ENCODE results near the gene EPB41L2. TPM values are rescaled to one million over a fixed set of nuclear protein-coding genes. Genes with fewer than 3 reads are reported as not detected.

The EPB41L2 gene
- total RNA-seq, 2 donors from 2014 or later, result 143 to 193 TPM

DNA sequence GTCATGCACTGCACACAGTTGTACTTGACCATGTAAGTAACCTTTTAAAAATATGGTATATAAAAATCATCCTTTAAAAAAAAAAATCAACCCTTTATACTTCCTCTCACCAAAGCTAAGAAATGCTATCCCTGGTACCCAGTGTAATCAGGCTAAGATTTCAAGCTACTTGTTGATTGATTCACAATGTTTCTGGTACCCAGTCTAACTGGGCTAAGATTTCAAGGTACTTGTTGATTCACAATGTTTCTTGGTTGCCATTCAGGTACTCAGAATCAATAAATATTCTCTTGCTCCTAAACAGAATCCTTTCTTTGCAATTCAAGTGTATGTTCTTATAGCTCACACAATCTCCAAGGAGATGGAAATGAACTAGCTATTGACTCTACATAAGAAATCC lies 159.4 kb downstream of the EPB41L2 start:
- no peak for DNase-seq (ENCODE audit: low spot score)
- intact Hi-C loops (cut with DNase I), result no loop called here

DNA sequence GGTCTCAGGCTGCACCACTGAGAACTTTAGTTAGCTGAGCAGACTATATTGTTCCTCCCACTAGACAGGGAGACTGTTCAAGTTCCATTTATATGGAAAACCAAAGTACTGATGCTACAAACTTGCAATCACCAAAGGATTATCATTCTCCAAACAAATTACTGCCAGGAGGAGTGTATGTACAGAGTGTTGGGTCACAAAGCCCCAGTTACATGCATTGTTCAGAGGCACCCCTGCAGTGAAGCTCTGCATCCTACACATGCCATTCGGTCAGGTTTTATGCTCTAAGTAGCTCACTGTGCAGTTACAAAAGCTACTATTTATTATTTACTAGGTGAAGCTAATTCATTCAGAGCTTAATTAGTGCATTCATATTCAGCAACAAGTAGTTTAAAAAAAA lies 160.0 kb downstream of the EPB41L2 start:
- intact Hi-C loops (cut with DNase I), result no loop called here
- no peak for DNase-seq (ENCODE audit: low spot score)

DNA sequence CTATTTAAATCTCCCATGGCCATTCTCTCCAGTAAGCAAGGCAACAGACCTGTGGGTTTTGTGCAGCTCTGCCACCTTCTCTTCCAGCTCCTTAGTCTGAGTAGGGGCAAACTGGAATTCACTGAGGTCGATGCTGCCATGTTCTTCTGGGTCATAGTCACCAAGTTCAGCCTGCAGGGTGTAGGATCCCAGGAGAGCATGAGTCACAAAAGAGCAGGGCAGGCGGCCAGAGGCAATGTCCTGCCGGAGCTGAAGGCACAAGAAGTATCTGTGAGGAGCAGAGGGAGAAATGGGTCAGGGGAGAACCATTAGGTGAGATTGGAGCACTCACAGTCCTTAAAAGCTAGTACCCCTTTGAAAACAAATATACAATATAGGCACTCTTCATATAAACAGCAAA lies 162.1 kb downstream of the EPB41L2 start:
- intact Hi-C loops (cut with DNase I), result no loop called here
- peak; percentile 81 for DNase-seq (ENCODE audit: low spot score)

DNA sequence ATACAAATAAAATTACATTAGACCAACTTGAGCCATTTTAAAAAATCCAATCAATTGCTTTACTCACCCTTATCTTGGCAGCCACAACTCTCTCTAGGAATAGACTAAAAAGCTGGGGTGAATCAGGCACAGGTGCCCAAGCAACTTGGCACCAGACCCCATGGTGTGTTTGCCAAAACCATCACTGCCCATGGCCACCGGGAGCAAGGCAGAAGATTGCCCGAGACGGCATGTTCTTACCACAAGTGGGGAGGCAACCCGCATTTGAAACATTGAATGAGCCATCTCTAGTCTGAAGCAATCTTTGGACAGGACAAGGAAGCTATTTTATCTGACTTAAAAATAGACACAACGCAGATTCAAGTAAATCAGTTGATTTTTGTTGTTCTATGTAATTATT lies 166.8 kb downstream of the EPB41L2 start:
- intact Hi-C loops (cut with DNase I), result loop anchor here in 1 of 2 donors (10.0 kb wide), 1 partner anchor 159 kb away; no protein-coding TSS in a partner anchor
- no peak for DNase-seq (ENCODE audit: low spot score)

DNA sequence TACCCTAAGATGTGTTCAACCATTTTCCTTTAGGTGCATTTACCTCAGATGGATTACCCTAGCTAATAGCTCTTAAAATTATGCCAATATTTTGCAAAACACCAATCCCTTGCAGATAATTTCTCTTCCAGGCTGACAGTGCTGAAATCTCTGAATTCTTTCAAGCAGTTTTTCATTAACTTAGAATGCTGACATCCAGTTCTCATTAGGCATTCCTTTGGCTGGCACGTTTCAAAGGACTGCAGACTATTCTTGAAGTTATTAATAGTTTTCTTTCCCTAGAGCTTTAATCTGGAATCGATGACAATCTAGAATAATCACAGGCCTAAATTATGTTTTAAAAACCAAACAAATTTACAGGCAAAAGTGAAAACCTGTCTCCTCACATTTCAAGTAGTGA lies 167.5 kb downstream of the EPB41L2 start:
- no peak for DNase-seq (ENCODE audit: low spot score)
- intact Hi-C loops (cut with DNase I), result loop anchor here in 1 of 2 donors (10.0 kb wide), 1 partner anchor 159 kb away; no protein-coding TSS in a partner anchor

DNA sequence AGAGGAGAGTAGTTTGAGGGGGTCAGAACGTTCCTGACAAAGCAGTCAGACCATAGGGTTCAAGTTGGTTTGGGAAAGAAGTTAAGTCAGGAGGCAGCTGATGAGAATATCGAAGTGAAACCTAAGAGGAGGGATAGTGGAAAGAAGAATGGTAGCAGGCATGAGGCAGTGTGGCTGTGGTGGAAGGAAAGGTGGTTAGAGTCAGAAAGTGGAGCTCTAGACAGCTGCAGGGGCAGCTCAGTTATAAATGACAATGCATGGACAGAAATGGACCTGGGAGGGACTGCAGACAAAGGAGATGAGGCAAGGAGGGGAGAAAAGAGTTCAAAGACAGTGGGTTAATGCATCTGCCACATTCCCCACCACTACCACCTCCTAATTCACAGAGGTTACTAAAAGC lies 169.3 kb downstream of the EPB41L2 start:
- no peak for DNase-seq (ENCODE audit: low spot score)
- intact Hi-C loops (cut with DNase I), result loop anchor here in 1 of 2 donors (10.0 kb wide), 1 partner anchor 161 kb away; no protein-coding TSS in a partner anchor

DNA sequence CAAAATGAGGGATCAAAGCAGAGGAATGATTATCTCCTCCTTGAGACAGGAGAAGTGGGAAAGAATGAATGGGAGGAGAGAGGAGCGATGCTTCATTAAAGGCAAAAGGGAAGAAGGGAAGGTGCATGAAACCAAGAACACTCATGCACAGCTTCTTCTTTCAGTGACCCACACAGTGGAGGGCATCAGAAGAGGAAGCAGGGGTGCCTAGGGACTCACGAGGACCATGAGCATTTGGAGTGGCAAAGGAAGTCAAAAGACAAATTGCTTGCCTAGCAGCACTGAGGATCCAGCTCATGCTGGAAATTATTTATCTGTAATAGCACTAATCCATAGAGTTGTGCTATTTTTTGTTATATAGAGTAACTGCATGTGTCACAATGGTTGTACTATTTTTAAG lies 169.8 kb downstream of the EPB41L2 start:
- intact Hi-C loops (cut with DNase I), result loop anchor here in 1 of 2 donors (10.0 kb wide), 1 partner anchor 162 kb away; no protein-coding TSS in a partner anchor
- DNase-seq (ENCODE audit: low spot score), result no peak

DNA sequence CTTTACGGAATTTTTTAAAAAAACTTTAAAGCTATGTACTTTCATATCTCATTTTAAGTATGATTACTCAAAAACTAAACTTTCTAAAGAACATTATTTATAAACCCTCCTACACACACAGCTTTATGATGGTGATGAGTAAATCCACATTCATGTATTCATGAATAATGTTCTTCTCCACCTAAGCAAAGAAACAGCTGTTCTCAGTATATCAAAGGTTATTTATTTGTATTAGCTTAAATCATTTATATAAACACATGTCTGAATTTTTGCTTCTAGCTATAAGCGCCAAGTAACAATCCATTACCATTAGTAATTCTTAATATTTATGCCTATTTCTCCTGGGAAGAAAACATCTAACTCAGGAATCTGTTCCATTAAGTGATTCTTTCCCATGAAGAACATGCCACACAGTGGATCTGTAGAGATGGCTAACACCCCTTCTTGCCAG lies 172.5 kb downstream of the EPB41L2 start:
- intact Hi-C loops (cut with DNase I), result loop anchor here in 1 of 2 donors (10.0 kb wide), 1 partner anchor 164 kb away; no protein-coding TSS in a partner anchor
- DNase-seq (ENCODE audit: low spot score), result no peak

DNA sequence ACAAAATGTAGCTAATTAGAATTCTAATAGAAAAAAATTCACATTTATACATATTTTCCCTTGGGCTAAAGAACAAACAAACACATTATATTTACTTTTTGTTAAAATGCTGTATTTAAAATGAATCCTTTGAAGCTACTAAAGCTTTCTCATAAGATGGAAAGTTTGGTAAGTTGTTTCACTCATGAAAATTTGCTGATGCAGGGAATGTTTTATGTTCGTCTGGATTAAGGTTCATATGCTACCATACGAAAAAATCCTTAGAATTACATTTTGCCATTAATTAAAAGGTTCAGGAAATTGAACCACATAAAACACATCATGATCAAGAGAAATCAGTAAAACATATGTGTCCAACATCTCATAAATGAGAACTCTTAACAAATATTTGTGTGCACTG lies 173.6 kb downstream of the EPB41L2 start:
- DNase-seq (ENCODE audit: low spot score), result no peak
- intact Hi-C loops (cut with DNase I), result loop anchor here in 1 of 2 donors (5.0 kb wide), 1 partner anchor 643 kb away; no protein-coding TSS in a partner anchor

DNA sequence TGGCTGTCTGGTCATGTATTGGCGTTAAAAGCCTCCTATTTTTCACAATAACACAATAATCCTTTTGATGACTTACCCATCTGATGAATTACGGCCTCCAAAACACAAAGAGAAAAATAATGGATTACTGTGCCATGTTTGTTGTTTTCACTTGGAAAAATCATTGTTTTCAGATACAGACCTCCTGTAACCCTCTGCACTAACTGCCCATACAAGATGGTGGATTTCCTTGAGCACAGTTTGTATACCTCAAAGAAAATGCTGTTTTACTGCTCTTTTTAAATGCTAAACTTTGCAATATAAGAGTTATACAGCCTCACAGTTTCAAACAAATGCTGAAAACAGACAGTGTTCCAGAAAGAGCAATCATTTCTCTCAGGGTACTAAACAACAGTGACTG lies 174.8 kb downstream of the EPB41L2 start:
- no peak for DNase-seq (ENCODE audit: low spot score)
- intact Hi-C loops (cut with DNase I), result loop anchor here in 1 of 2 donors (5.0 kb wide), 1 partner anchor 644 kb away; no protein-coding TSS in a partner anchor

DNA sequence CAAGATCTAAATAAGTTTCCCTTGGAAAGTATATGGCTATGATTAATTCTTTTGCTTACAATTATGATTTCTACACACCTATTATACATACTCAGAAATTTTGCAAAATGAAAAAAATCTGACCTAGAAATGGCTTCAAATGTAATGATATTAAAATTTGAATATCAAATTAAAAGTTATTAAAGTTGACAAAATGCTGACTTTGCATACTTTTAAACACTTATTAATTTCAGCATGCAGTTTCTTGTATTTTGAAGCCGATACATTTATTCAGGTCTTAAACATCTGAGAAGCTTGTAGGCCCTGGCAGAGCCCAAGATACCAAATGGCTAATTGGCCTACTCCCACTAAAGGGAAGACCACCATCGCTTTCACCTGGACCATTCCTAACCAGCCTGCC lies 176.1 kb downstream of the EPB41L2 start:
- DNase-seq (ENCODE audit: low spot score), result no peak
- intact Hi-C loops (cut with DNase I), result loop anchor here in 1 of 2 donors (5.0 kb wide), 1 partner anchor 645 kb away; no protein-coding TSS in a partner anchor

DNA sequence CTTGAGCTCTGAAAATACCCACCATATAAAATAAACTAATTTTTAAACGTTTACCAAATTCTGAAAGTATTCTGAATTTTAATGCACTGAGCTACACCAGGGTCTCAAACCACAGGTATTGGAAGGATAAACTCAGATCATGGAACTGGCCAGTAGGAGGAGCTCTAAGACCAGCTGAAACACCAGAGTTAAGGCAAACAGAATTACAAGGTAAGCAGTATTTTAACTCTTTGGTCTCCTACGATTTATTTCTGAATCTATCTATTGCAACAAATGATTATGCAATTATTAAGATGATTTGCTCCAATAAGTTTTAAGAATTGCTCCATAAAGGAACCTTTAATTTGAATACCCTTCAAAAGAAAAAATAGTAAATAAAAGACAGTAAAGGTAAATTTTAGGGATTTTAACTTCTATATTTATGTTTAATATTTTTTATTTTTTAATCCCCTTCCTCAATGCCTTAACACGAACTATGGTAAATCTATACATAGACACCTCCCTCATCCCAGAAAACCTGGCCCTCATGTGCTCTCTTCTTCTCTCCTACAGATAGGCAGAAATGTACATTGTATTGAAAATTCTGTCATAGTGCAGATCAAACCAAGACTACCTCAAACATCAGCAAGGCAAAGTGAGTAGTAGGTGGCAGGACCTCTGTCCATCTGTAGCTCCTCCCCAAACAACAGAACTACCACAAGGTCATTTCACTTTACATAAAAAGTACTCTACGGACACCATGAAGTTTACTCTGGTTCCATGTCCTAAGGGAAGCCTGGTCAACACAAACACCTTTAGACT lies 177.5 kb downstream of the EPB41L2 start:
- intact Hi-C loops (cut with DNase I), result loop anchor here (2.0 to 5.0 kb wide), 2 partner anchors 231 to 647 kb away; no protein-coding TSS in a partner anchor
- DNase-seq (ENCODE audit: low spot score), result no peak

DNA sequence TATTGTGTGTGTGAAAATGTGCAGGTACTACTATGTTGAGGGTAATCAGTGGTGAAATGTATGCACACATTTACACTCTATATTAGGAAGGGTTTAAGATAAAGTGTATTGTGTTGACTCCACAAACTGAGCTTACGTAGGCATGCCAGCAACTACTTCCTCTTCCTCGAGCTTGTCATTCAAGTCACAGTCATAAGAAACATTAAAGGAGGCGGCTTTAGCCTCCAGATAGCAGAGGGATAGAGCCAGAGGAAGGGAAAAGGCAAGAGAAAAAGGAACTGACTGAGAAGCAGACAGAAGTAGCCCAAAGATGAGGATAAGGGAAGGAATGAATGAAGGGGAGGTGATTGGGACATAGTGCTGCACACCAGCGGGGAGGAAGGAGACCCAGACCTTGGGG lies 180.7 kb downstream of the EPB41L2 start:
- intact Hi-C loops (cut with DNase I), result loop anchor here in 1 of 2 donors (2.0 kb wide), 1 partner anchor 234 kb away; no protein-coding TSS in a partner anchor
- no peak for DNase-seq (ENCODE audit: low spot score)

DNA sequence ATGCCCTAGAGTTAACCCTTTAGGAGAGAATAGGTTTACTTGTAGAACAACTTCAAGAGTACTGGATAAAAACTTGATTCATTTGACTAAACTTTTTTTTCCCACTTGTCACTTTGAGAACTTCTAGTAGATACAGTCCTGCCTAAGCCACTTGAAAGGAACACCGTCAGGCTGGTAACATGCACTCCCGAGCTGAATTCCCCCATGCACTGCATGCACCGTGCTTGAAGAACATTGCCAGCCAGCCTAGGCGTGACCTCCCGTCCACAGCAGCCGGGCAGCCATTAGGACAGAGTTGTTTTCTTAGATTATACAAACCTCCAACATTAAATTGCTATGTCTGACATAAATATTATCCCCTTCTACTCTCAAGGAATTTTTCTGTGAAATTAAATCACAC lies 183.2 kb downstream of the EPB41L2 start:
- intact Hi-C loops (cut with DNase I), result loop anchor here in 1 of 2 donors (10.0 kb wide), 1 partner anchor 555 kb away; no protein-coding TSS in a partner anchor
- DNase-seq (ENCODE audit: low spot score), result no peak

DNA sequence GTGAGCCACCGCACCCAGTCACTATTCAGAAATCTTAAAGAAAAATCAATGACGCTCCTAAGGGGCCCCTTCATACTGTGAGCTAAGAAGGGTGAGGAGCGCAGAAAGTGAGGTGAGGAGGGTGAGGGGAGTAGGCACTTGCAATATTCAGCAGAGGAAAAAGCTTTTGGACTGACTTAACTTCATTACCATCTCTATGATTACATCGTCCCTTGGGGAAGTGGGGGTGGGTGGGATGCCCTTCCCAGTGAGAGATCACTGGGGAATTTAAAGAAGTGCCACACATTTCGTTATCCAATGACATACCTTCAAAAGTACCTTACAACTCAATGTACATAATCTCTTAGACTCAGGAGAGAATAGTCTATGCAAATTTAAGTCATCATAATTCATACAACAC lies 189.3 kb downstream of the EPB41L2 start:
- intact Hi-C loops (cut with DNase I), result loop anchor here in 1 of 2 donors (10.0 kb wide), 1 partner anchor 549 kb away; no protein-coding TSS in a partner anchor

DNA sequence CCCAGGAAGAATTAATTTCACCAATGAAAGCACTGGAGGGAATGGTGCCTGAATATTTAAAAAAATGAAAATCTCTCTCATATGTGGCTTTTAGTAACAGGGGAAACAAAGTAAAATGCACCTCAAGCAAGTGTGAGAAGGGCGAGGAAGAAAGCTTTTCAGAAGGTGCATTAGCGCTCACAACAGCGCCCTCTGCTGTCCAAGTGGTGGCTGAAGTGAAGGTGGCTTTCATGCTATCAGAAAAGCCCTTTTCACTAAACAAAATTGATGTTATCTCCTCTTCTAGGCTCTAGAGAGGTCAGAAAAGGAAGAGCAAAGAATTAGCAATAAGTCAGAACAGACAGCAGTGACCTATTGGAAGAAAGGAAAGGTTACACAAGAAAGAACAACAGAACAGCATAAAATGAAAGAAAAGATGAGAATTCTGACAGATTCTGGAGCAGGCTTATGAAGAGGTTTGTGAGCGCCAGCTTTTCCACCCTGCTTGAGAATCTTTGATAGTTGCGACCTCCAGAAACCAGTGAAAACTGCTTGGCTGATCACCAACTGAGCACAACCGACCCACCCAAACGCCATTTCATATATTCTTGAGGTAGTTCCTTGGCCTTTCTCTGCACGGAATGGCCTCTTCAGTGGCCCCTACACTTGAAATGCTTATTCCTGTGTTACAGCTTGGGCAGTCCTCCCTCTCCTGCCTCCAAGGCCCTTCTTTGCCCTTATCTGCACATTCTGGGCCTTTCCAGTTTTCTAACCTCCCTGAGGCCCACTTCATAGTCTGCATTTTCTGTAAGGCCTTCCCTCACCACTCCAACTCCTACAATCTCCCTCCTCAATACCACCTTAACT lies 190.6 kb downstream of the EPB41L2 start:
- intact Hi-C loops (cut with DNase I), result loop anchor here in 1 of 2 donors (10.0 kb wide), 1 partner anchor 548 kb away; no protein-coding TSS in a partner anchor
- DNase-seq (ENCODE audit: low spot score), result peak; percentile 90

More for the DNA sequence above, 189.3 kb downstream of the EPB41L2 start:
- DNase-seq (ENCODE audit: low spot score), result no peak

DNA sequence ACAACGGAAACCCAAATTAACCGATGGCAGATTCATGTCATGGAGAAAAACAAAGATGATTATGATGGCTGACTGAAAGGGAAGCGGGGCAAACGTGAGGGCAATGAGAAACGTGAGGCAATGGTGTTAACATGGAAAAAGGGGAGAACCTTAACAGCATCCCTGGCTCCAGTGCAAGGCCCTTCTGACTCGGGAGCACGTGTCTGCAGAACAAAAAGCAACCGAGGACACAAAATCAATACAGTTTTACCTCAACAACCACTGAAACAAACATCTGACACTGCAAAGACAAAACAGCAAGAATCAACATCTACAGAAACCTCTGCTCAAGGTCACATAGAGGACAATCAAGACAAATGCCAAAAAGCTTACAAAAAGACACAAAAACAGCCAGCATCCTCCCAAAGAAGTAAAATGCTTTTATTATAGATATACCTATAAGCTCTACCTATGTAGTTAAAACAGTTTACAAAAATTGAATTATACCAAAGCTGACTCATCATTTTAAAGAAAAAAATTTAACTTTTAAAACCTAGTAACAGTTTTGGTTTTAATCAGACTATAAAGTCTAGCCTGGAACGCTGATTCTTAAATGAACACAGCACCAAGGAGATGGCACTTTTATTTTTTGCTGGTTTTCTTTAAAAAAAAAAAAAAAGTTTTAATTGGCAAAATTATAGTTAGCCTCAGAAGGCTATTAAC lies 192.7 kb downstream of the EPB41L2 start:
- intact Hi-C loops (cut with DNase I), result loop anchor here in 1 of 2 donors (10.0 kb wide), 1 partner anchor 546 kb away; no protein-coding TSS in a partner anchor
- no peak for DNase-seq (ENCODE audit: low spot score)

DNA sequence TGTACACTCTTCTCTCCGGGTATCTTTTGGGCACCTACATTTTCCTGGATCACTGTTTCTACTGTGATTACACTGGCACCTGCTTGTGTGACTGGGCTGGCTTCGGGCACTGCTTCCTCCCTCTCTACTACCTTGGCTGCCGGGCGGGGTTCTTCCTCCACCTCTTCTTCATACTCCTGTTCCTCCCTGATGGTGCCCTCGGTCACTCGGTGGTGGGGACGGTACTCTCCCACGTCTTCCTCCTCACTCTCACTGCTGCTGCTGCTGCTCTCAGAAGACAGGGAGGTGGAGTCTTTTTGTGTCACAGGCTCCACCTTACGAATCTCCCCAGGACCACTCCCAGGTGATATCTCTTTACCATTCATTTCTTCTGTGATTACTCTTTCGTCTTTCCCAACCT lies 193.4 kb downstream of the EPB41L2 start:
- intact Hi-C loops (cut with DNase I), result loop anchor here (5.0 to 10.0 kb wide), 2 partner anchors 78 to 545 kb away; no protein-coding TSS in a partner anchor

More for the DNA sequence above, 193.4 kb downstream of the EPB41L2 start:
- no peak for DNase-seq (ENCODE audit: low spot score)
